Mesothelial cell of epicardium (in vitro differentiated cells): ENCODE measurements around the gene CCDC91. TPM values are rescaled to one million over a fixed set of nuclear protein-coding genes. Genes with fewer than 3 reads are reported as not detected.

Experiments
- DNase-seq, 2 experiments: peaks; one replicate each; pipeline ENCODE4 v3.0.0; 2021; ENCODE audit warnings: low spot score in 2 of 2; ENCODE audit not compliant: unreplicated experiment in 2 of 2
- H3K27ac Mint-ChIP-seq: 2 replicates; pipeline ENCODE4 v1.8.0; 2021; ENCODE audit warnings: mixed read lengths
- H3K27me3 Mint-ChIP-seq: 2 replicates; pipeline ENCODE4 v1.8.0; 2021; ENCODE audit warnings: low read depth, mixed read lengths
- H3K36me3 Mint-ChIP-seq: 2 replicates; pipeline ENCODE4 v1.8.0; 2021; ENCODE audit warnings: mixed read lengths
- H3K4me1 Mint-ChIP-seq: 2 replicates; pipeline ENCODE4 v1.8.0; 2021; ENCODE audit warnings: mixed read lengths
- H3K4me3 Mint-ChIP-seq: 2 replicates; pipeline ENCODE4 v1.8.0; 2021; ENCODE audit warnings: mild to moderate bottlenecking, moderate library complexity, mixed read lengths
- H3K9me3 Mint-ChIP-seq: 2 replicates; pipeline ENCODE4 v1.8.0; 2021; ENCODE audit warnings: mixed read lengths
- CTCF ChIP-seq: fragments of 200-600 bp; sonication (generic); IDR thresholded peaks from one replicate; pipeline ENCODE4 v1.5.0; 2021; ENCODE audit warnings: antibody characterized with exemption; ENCODE audit not compliant: unreplicated experiment
- total RNA-seq: library from RNA; stranded (reverse); gene quantifications from 3 replicates; pipeline ENCODE4 v1.2.1, GENCODE V29; 2021

The CCDC91 gene
- total RNA-seq, 1 donor from 2014 or later, result 30.7 TPM

- Mint-ChIP-seq H3K27ac (no peak overlapping the region), H3K4me1 (peaks cover 30% of the 10 kb centered on the region), H3K36me3 (peaks cover 7% of the 10 kb centered on the region), H3K9me3 (peaks cover 7% of the 10 kb centered on the region), H3K4me3 (no peak overlapping the region), H3K27me3 (no peaks in the 10 kb centered on the region)
- DNase-seq, result no peak
- TF ChIP-seq CTCF, result no peak
Observed at GRCh38 chr12:28568118-28568517, 377.9 kb downstream of the CCDC91 start.

GRCh38 chr12:28568704-28569103 lies 378.4 kb downstream of the CCDC91 start:
- DNase-seq, result no peak
- peaks cover 7% of the 10 kb centered on the region for H3K36me3 Mint-ChIP-seq
- peaks cover 7% of the 10 kb centered on the region for H3K9me3 Mint-ChIP-seq
- peaks cover 30% of the 10 kb centered on the region for H3K4me1 Mint-ChIP-seq
- peak overlapping the region; percentile 53 for H3K27ac Mint-ChIP-seq
- no peaks in the 10 kb centered on the region for H3K27me3 Mint-ChIP-seq
- no peak overlapping the region for H3K4me3 Mint-ChIP-seq
- TF ChIP-seq CTCF, result no peak

GRCh38 chr12:28569698-28570411 lies 379.6 kb downstream of the CCDC91 start:
- no peak for DNase-seq
- Mint-ChIP-seq H3K4me3 (no peak overlapping the region), H3K36me3 (peaks cover 7% of the 10 kb centered on the region), H3K9me3 (peaks cover 7% of the 10 kb centered on the region), H3K27ac (peak overlapping the region; percentile 82), H3K27me3 (no peaks in the 10 kb centered on the region), H3K4me1 (peaks cover 30% of the 10 kb centered on the region)
- no peak for TF ChIP-seq CTCF

- no peak for DNase-seq
Observed at GRCh38 chr12:28570811-28571210, 380.6 kb downstream of the CCDC91 start.

GRCh38 chr12:28574746-28575592 lies 384.7 kb downstream of the CCDC91 start:
- H3K4me1 Mint-ChIP-seq, result peaks cover 38% of the 10 kb centered on the region
- DNase-seq, result no peak
- no peak overlapping the region for H3K4me3 Mint-ChIP-seq
- no peak overlapping the region for H3K27ac Mint-ChIP-seq
- H3K27me3 Mint-ChIP-seq, result no peaks in the 10 kb centered on the region
- peaks cover 3% of the 10 kb centered on the region for H3K9me3 Mint-ChIP-seq
- H3K36me3 Mint-ChIP-seq, result peaks cover 5% of the 10 kb centered on the region
- TF ChIP-seq CTCF, result no peak

More at GRCh38 chr12:28570811-28571210, 380.6 kb downstream of the CCDC91 start:
- Mint-ChIP-seq H3K4me1 (peaks cover 30% of the 10 kb centered on the region), H3K9me3 (peaks cover 7% of the 10 kb centered on the region), H3K27ac (no peak overlapping the region), H3K4me3 (no peak overlapping the region), H3K27me3 (no peaks in the 10 kb centered on the region), H3K36me3 (peaks cover 7% of the 10 kb centered on the region)
- TF ChIP-seq CTCF, result no peak
